OCI-LY1 (cell line): ENCODE data around the gene SLAIN2.

Experiments used
- CTCF ChIP-seq: fragments of 200-600 bp; sonication (generic), shearing (Covaris generic); IDR thresholded peaks from 2 replicates; pipeline ENCODE4 v1.5.1; 2017; ENCODE audit warnings: mild to moderate bottlenecking, antibody characterized with exemption, low read length, moderate library complexity, mixed read lengths
- EZH2 ChIP-seq: fragments of 200-600 bp; sonication (generic), shearing (Covaris generic); IDR thresholded peaks from 2 replicates; pipeline ENCODE4 v1.8.0; 2017; ENCODE audit warnings: borderline replicate concordance, mixed run types, mild to moderate bottlenecking, antibody characterized with exemption, low read length, moderate library complexity, mixed read lengths

- TF ChIP-seq CTCF (no peak), EZH2 (no peak)
Observed at GRCh38 chr4:48333587-48333986, 7.7 kb upstream of the SLAIN2 start.
